GM23248 (cell line): ENCODE data around the gene MDM4. TPM values are rescaled to one million over a fixed set of nuclear protein-coding genes. Genes with fewer than 3 reads are reported as not detected.

Experiments used
- DNase-seq: peaks from one replicate; pipeline ENCODE4 v3.0.0-alpha.2; 2015
- H2AFZ ChIP-seq: fragments of 200-600 bp; sonication (generic); 2 replicates; pipeline ENCODE4 v1.6.1; 2016; ENCODE audit warnings: antibody characterized with exemption
- H3F3A ChIP-seq: fragments of 200-600 bp; sonication (generic); 2 replicates; pipeline ENCODE4 v1.6.1; 2016; ENCODE audit warnings: mild to moderate bottlenecking, antibody characterized with exemption, mixed run types; ENCODE audit not compliant: insufficient read depth
- H3K27ac ChIP-seq: fragments of 200-600 bp; sonication (generic); 2 replicates; pipeline ENCODE4 v1.5.1; 2016; ENCODE audit warnings: mild to moderate bottlenecking
- H3K27me3 ChIP-seq: fragments of 200-600 bp; sonication (generic); replicated peaks from 2 replicates; pipeline ENCODE4 v1.6.1; 2016; ENCODE audit warnings: mild to moderate bottlenecking; ENCODE audit not compliant: insufficient read depth
- H3K36me3 ChIP-seq: fragments of 200-600 bp; sonication (generic); 2 replicates; pipeline ENCODE4 v1.6.1; 2016; ENCODE audit warnings: low read depth, mild to moderate bottlenecking
- H3K4me1 ChIP-seq: fragments of 200-600 bp; sonication (generic); 2 replicates; pipeline ENCODE4 v1.6.1; 2016; ENCODE audit warnings: mild to moderate bottlenecking; ENCODE audit not compliant: insufficient read depth
- H3K4me2 ChIP-seq: fragments of 200-600 bp; sonication (generic); one replicate; pipeline ENCODE4 v1.6.1; 2016; ENCODE audit warnings: mild to moderate bottlenecking; ENCODE audit not compliant: unreplicated experiment
- H3K4me3 ChIP-seq: fragments of 200-600 bp; sonication (generic); 2 replicates; pipeline ENCODE4 v1.5.1; 2016; ENCODE audit warnings: mild to moderate bottlenecking
- H3K79me2 ChIP-seq: fragments of 200-600 bp; sonication (generic); 2 replicates; pipeline ENCODE4 v1.6.1; 2016; ENCODE audit warnings: mild to moderate bottlenecking; ENCODE audit not compliant: insufficient read depth
- H3K9ac ChIP-seq: fragments of 200-600 bp; sonication (generic); 2 replicates; pipeline ENCODE4 v1.6.1; 2016; ENCODE audit warnings: mild to moderate bottlenecking
- H3K9me2 ChIP-seq: fragments of 200-600 bp; sonication (generic); 2 replicates; pipeline ENCODE4 v1.6.1; 2016; ENCODE audit warnings: mixed run types, mild to moderate bottlenecking, moderate library complexity; ENCODE audit not compliant: insufficient read depth
- H3K9me3 ChIP-seq: fragments of 200-600 bp; sonication (generic); one replicate; pipeline ENCODE4 v1.6.1; 2017; ENCODE audit warnings: low read depth
- H4K20me1 ChIP-seq: fragments of 200-600 bp; sonication (generic); 2 replicates; pipeline ENCODE4 v1.6.0; 2016; ENCODE audit not compliant: insufficient read depth
- EZH2 ChIP-seq: fragments of 200-600 bp; sonication (generic); IDR thresholded peaks from 2 replicates; pipeline ENCODE4 v1.6.1; 2018; ENCODE audit warnings: antibody characterized with exemption, mild to moderate bottlenecking; ENCODE audit not compliant: insufficient read depth, poor library complexity, severe bottlenecking
- EZH2phosphoT487 ChIP-seq: fragments of 200-600 bp; sonication (generic); IDR thresholded peaks from 2 replicates; pipeline ENCODE4 v1.6.1; 2018; ENCODE audit warnings: antibody characterized with exemption, moderate library complexity, mild to moderate bottlenecking, low read depth; ENCODE audit not compliant: insufficient read depth
- WGBS, 2 experiments: methylation state at CpG; one replicate each; pipeline ENCODE4 v1.1.6; 2015 to 2017; ENCODE audit warnings: low lambda C conversion rate in 2 of 2, low coverage in 1 of 2; ENCODE audit errors: missing lambda C conversion rate in 2 of 2; 5-methylcytosine and 5-hydroxymethylcytosine counted together
- in situ Hi-C: fragments of 300-500 bp; cut with MboI; formaldehyde crosslinking; loops from 2 replicates; pipeline ENCODE4 v1.15.0; 2020
- polyA plus RNA-seq: library from polyadenylated mRNA; unstranded; fragments of >200 nt; fragmentation: Nextera tagmentation; extraction: Ambion mirVana; gene quantifications from 2 replicates; pipeline ENCODE4 v1.2.1, GENCODE V29; 2016
- total RNA-seq: library from RNA; depleted of rRNA; stranded (reverse); fragments of >200 nt; shearing (Covaris generic); gene quantifications from 2 replicates; pipeline ENCODE4 v1.2.3, GENCODE V29; 2014

MDM4 gene
- total and polyA plus RNA-seq, 2 experiments from 2014 or later: 9.6 to 12.6 TPM

GRCh38 chr1:204600203-204600602 lies 84.0 kb downstream of the MDM4 start:
- H3F3A ChIP-seq: no peaks in the 10 kb centered on the region
- H3K9ac ChIP-seq: no peak overlapping the region
- no peaks in the 10 kb centered on the region for H3K4me1 ChIP-seq
- no peaks in the 10 kb centered on the region for H4K20me1 ChIP-seq
- no peaks in the 10 kb centered on the region for H3K9me3 ChIP-seq
- no peaks in the 10 kb centered on the region for H3K79me2 ChIP-seq
- no peak for DNase-seq
- 0 out of 2 replicates have a peak, but pooled peaks cover 15% of the 10 kb centered on the region for H3K27me3 ChIP-seq
- 78 to 79% methylated on average over 5 of the region's 5 CpGs for WGBS, 2 experiments
- no peaks in the 10 kb centered on the region for H3K36me3 ChIP-seq
- H3K4me3 ChIP-seq: no peak overlapping the region
- H3K9me2 ChIP-seq: no peaks in the 10 kb centered on the region
- H3K27ac ChIP-seq: no peak overlapping the region
- H2AFZ ChIP-seq: no peak overlapping the region
- TF ChIP-seq EZH2 (no peak), EZH2phosphoT487 (no peak)
- in situ Hi-C loops: no loop called here
- no peak overlapping the region for H3K4me2 ChIP-seq

GRCh38 chr1:204600968-204601367 lies 84.8 kb downstream of the MDM4 start:
- Histone ChIP-seq H3K79me2 (no peaks in the 10 kb centered on the region), H3K27ac (no peak overlapping the region), H2AFZ (no peak overlapping the region), H3K9me2 (no peaks in the 10 kb centered on the region), H3K9me3 (no peaks in the 10 kb centered on the region), H3K4me3 (no peak overlapping the region), H3K36me3 (no peaks in the 10 kb centered on the region), H4K20me1 (no peaks in the 10 kb centered on the region), H3K4me2 (no peak overlapping the region), H3K4me1 (no peaks in the 10 kb centered on the region), H3F3A (no peaks in the 10 kb centered on the region), H3K9ac (no peak overlapping the region), H3K27me3 (0 out of 2 replicates have a peak, but pooled peaks cover 18% of the 10 kb centered on the region)
- 96 to 97% methylated on average over 4 of the region's 4 CpGs for WGBS, 2 experiments
- no peak for DNase-seq
- in situ Hi-C loops: no loop called here
- TF ChIP-seq EZH2 (no peak), EZH2phosphoT487 (no peak)

GRCh38 chr1:204602111-204602579 lies 85.9 kb downstream of the MDM4 start:
- H3K9ac ChIP-seq: no peak overlapping the region
- H3K36me3 ChIP-seq: no peaks in the 10 kb centered on the region
- no peaks in the 10 kb centered on the region for H3F3A ChIP-seq
- no peak overlapping the region for H3K27ac ChIP-seq
- H3K27me3 ChIP-seq: peaks cover 28% of the 10 kb centered on the region
- no peaks in the 10 kb centered on the region for H3K9me2 ChIP-seq
- no peaks in the 10 kb centered on the region for H3K9me3 ChIP-seq
- H3K79me2 ChIP-seq: no peaks in the 10 kb centered on the region
- H4K20me1 ChIP-seq: no peaks in the 10 kb centered on the region
- H3K4me2 ChIP-seq: no peak overlapping the region
- 41 to 49% methylated on average over 4 to 6 of the region's 6 CpGs for WGBS, 2 experiments
- in situ Hi-C loops: no loop called here
- TF ChIP-seq EZH2: no peak
- no peak for TF ChIP-seq EZH2phosphoT487
- H3K4me1 ChIP-seq: no peaks in the 10 kb centered on the region
- no peak overlapping the region for H3K4me3 ChIP-seq
- H2AFZ ChIP-seq: no peak overlapping the region
- no peak for DNase-seq

GRCh38 chr1:204602871-204603542 lies 86.8 kb downstream of the MDM4 start:
- 49 to 53% methylated on average over 6 of the region's 6 CpGs for WGBS, 2 experiments
- no peak for DNase-seq
- Histone ChIP-seq H3K27ac (no peak overlapping the region), H3K27me3 (peaks cover 35% of the 10 kb centered on the region), H3K9me3 (no peaks in the 10 kb centered on the region), H3K36me3 (no peaks in the 10 kb centered on the region), H3K9ac (no peak overlapping the region), H3K4me3 (no peak overlapping the region), H2AFZ (no peak overlapping the region), H3K9me2 (no peaks in the 10 kb centered on the region), H3F3A (no peaks in the 10 kb centered on the region), H3K4me2 (no peak overlapping the region), H3K79me2 (no peaks in the 10 kb centered on the region), H3K4me1 (no peaks in the 10 kb centered on the region), H4K20me1 (no peaks in the 10 kb centered on the region)
- no peak for TF ChIP-seq EZH2phosphoT487
- no peak for TF ChIP-seq EZH2
- in situ Hi-C loops: no loop called here
